ENCODE measurements around the gene CNN1.

The CNN1 gene

DNA sequence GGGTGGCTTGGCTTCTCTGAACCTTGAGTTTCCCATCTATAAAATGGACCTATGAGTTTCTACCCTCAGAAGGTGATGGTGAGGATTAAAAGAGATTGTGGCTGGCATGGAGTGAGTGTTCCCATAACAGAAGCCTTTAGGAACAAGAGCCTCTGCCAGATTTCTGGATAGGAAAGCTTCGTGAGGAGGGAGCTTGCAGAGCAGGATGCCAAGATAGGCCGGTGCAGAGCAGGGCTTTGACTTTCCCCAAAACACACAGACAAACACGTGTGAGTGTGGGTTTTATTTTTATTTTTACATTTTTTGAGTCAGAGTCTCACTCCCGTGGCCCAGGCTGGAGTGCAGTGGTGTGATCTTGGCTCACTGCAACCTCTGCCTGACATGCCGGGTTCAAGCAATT lies 3.7 kb upstream of the CNN1 start:
- no peaks in the 10 kb centered on the region for H3K79me2 ChIP-seq (ENCODE audit: insufficient read depth, low read depth)
- no peak overlapping the region for H3K4me2 ChIP-seq
- H3K27me3 ChIP-seq (ENCODE audit: insufficient read depth, low read depth), result peaks cover 2% of the 10 kb centered on the region; the same call in 1 of the 2 replicates
- no peak overlapping the region for H3K27ac ChIP-seq
- no peak overlapping the region for H3K4me3 ChIP-seq (IDR thresholded peaks at IDR 0.05; ENCODE audit: insufficient read depth, low read depth, low read length)
- H2AFZ ChIP-seq (ENCODE audit: low read depth), result no peak overlapping the region; the same call in 1 of the 2 replicates
- H3K9ac ChIP-seq, result no peak overlapping the region
- no peaks in the 10 kb centered on the region for H4K20me1 ChIP-seq (ENCODE audit: insufficient read depth)
- TF ChIP-seq, protein P1, sequence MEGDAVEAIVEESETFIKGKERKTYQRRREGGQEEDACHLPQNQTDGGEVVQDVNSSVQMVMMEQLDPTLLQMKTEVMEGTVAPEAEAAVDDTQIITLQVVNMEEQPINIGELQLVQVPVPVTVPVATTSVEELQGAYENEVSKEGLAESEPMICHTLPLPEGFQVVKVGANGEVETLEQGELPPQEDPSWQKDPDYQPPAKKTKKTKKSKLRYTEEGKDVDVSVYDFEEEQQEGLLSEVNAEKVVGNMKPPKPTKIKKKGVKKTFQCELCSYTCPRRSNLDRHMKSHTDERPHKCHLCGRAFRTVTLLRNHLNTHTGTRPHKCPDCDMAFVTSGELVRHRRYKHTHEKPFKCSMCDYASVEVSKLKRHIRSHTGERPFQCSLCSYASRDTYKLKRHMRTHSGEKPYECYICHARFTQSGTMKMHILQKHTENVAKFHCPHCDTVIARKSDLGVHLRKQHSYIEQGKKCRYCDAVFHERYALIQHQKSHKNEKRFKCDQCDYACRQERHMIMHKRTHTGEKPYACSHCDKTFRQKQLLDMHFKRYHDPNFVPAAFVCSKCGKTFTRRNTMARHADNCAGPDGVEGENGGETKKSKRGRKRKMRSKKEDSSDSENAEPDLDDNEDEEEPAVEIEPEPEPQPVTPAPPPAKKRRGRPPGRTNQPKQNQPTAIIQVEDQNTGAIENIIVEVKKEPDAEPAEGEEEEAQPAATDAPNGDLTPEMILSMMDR (conservative IDR thresholded peaks at IDR 0.05; ENCODE audit: low read depth, low read length), result no peak
- H3K4me1 ChIP-seq (ENCODE audit: low read depth, poor library complexity, severe bottlenecking), result peaks cover 10% of the 10 kb centered on the region
- no peaks in the 10 kb centered on the region for H3K36me3 ChIP-seq (ENCODE audit: insufficient read depth)

DNA sequence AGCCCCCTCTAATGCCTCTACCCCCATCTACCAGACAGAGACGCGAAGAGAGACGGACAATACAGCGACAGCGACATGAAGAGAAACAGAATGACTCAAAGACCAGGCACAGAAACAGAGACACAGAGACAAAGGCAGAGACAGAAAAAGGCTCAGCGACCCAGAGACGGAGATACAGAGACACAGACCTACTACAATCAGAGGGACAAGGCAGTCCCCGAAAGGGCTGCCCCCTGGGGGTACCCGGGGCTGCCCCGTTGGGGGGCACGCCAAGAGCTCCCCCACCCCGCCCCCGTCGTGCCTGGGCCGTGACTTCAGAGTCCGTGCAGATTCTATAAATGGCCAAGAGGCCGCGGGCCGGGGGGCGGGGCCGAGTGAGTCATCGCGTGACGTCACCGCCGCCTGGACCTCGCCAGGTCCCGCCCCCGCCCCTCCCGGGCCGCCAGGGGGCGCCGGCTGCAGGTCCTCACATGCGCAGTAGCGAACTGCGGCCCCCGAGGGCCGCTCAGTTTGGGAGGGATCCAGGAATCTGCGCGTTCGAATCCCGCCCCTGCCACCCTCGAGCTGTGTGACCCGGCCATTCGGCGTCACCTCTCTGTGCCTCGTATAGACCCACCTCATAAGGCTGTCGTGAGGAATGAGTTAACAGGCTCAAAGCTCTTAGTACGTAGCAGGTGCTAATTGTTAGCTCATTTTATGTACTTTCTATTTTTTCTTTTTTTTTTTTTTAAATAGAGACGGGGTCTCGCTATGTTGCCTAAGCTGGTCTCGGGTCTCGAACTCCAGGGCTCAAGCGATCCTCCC lies 2.7 kb upstream of the CNN1 start:
- peak overlapping the region; percentile 64 for H2AFZ ChIP-seq (ENCODE audit: low read depth)
- H3K27ac ChIP-seq, result no peak overlapping the region
- H3K4me1 ChIP-seq (ENCODE audit: low read depth, poor library complexity, severe bottlenecking), result peaks cover 10% of the 10 kb centered on the region
- H3K27me3 ChIP-seq (ENCODE audit: insufficient read depth, low read depth), result peaks cover 2% of the 10 kb centered on the region; the same call in 1 of the 2 replicates
- no peaks in the 10 kb centered on the region for H3K36me3 ChIP-seq (ENCODE audit: insufficient read depth)
- H3K79me2 ChIP-seq (ENCODE audit: insufficient read depth, low read depth), result no peaks in the 10 kb centered on the region
- H4K20me1 ChIP-seq (ENCODE audit: insufficient read depth), result no peaks in the 10 kb centered on the region
- TF ChIP-seq, protein P1 (conservative IDR thresholded peaks at IDR 0.05; ENCODE audit: low read depth, low read length), result peak; percentile 81
- peak overlapping the region; percentile 35 for H3K4me2 ChIP-seq
- no peak overlapping the region for H3K9ac ChIP-seq
- H3K4me3 ChIP-seq (IDR thresholded peaks at IDR 0.05; ENCODE audit: insufficient read depth, low read depth, low read length), result no peak overlapping the region

DNA sequence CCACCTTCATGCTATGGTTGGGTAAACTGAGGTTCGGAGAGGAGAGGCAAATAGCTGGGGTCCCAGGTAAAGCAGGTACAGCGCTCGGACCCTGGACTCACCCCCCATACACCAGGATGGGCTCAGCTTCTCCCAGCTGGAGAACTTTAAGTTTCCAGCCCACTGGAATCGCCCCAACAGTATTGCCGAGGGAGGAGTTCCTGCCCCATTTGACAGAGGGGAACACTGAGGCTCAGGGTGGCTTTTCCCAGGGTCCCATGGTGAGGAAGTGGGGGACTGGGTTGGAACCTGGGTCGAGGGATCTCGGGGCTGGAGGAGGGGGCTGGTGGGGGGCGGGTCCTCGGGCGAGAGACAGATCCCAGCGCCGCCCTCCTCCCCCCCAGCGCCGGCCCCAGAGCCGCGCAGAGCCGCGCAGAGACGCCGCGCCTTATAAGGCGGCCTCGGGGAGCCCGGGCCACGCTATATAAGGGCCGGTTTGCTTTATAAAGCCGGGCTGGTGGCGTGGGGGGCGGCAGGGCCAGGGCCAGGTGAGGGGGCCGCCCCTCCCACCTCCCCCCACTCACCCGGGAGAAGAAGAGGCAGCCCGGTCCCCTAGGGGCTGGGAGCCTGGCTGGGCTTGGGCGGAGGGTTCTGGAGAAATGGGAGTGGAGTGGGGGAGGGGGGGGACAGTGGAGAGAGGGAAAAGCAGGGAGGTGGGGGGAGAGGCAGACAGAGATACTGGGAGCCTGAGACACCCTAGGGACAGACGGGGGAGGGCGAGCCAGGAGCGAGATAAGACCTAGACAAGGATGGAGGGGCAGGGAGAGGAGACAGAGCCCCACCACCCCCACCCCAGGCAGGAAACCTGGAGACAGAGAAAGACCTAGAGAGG lies 1.1 kb downstream of the CNN1 start:
- Histone ChIP-seq H3K9ac (no peak overlapping the region), H2AFZ (ENCODE audit: low read depth) (no peak overlapping the region), H3K4me2 (no peak overlapping the region), H4K20me1 (ENCODE audit: insufficient read depth) (no peaks in the 10 kb centered on the region), H3K79me2 (ENCODE audit: insufficient read depth, low read depth) (no peaks in the 10 kb centered on the region), H3K36me3 (ENCODE audit: insufficient read depth) (no peaks in the 10 kb centered on the region), H3K4me1 (ENCODE audit: low read depth, poor library complexity, severe bottlenecking) (peaks cover 10% of the 10 kb centered on the region), H3K27me3 (ENCODE audit: insufficient read depth, low read depth) (peaks cover 2% of the 10 kb centered on the region; the same call in 1 of the 2 replicates), H3K4me3 (IDR thresholded peaks at IDR 0.05; ENCODE audit: insufficient read depth, low read depth, low read length) (no peak overlapping the region), H3K27ac (no peak overlapping the region)
- TF ChIP-seq, protein P1 (conservative IDR thresholded peaks at IDR 0.05; ENCODE audit: low read depth, low read length), result no peak

DNA sequence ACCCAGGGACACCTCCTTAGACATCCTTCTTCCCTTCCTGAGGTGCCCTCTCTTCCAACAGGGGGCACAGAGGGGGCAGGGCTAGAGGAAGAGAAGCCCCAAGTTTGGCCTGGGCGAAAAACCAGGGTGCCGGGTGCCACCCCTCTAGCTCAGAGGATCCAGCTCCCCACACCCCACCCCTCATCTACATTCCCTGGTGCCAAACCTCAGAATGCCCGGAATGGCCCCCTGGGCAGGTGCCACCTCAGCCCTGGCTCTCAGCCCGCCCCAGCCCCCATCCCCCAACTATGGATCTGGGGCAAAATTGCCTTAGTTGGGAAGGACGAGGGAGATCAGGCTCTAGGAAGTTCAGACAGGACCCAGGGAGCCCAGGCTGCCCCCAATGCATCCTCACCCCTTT lies 2.0 kb downstream of the CNN1 start:
- H3K9ac ChIP-seq, result no peak overlapping the region
- H2AFZ ChIP-seq (ENCODE audit: low read depth), result no peak overlapping the region
- peaks cover 7% of the 10 kb centered on the region for H3K4me1 ChIP-seq (ENCODE audit: low read depth, poor library complexity, severe bottlenecking)
- no peak overlapping the region for H3K4me3 ChIP-seq (IDR thresholded peaks at IDR 0.05; ENCODE audit: insufficient read depth, low read depth, low read length)
- no peaks in the 10 kb centered on the region for H3K36me3 ChIP-seq (ENCODE audit: insufficient read depth)
- H3K79me2 ChIP-seq (ENCODE audit: insufficient read depth, low read depth), result no peaks in the 10 kb centered on the region
- no peak overlapping the region for H3K27ac ChIP-seq
- no peaks in the 10 kb centered on the region for H4K20me1 ChIP-seq (ENCODE audit: insufficient read depth)
- H3K27me3 ChIP-seq (ENCODE audit: insufficient read depth, low read depth), result peaks cover under 1% of the 10 kb centered on the region; the same call in 1 of the 2 replicates
- no peak overlapping the region for H3K4me2 ChIP-seq
- TF ChIP-seq, protein P1 (conservative IDR thresholded peaks at IDR 0.05; ENCODE audit: low read depth, low read length), result no peak
